Mesothelial cell of epicardium (in vitro differentiated cells): ENCODE data around the gene NR1D2. TPM values are rescaled to one million over a fixed set of nuclear protein-coding genes. Genes with fewer than 3 reads are reported as not detected.

ENCODE experiments used
- DNase-seq, 2 experiments: peaks; one replicate each; pipeline ENCODE4 v3.0.0; 2021; ENCODE audit warnings: low spot score in 2 of 2; ENCODE audit not compliant: unreplicated experiment in 2 of 2
- H3K27ac Mint-ChIP-seq: 2 replicates; pipeline ENCODE4 v1.8.0; 2021; ENCODE audit warnings: mixed read lengths
- H3K27me3 Mint-ChIP-seq: 2 replicates; pipeline ENCODE4 v1.8.0; 2021; ENCODE audit warnings: low read depth, mixed read lengths
- H3K36me3 Mint-ChIP-seq: 2 replicates; pipeline ENCODE4 v1.8.0; 2021; ENCODE audit warnings: mixed read lengths
- H3K4me1 Mint-ChIP-seq: 2 replicates; pipeline ENCODE4 v1.8.0; 2021; ENCODE audit warnings: mixed read lengths
- H3K4me3 Mint-ChIP-seq: 2 replicates; pipeline ENCODE4 v1.8.0; 2021; ENCODE audit warnings: mild to moderate bottlenecking, moderate library complexity, mixed read lengths
- H3K9me3 Mint-ChIP-seq: 2 replicates; pipeline ENCODE4 v1.8.0; 2021; ENCODE audit warnings: mixed read lengths
- total RNA-seq: library from RNA; stranded (reverse); gene quantifications from 3 replicates; pipeline ENCODE4 v1.2.1, GENCODE V29; 2021
- TF ChIP-seq, protein P1 (sequence below): fragments of 200-600 bp; sonication (generic); IDR thresholded peaks from one replicate; pipeline ENCODE4 v1.5.0; 2021; ENCODE audit warnings: antibody characterized with exemption; ENCODE audit not compliant: unreplicated experiment

Gene NR1D2
- total RNA-seq, 1 donor from 2014 or later = 29.2 TPM

DNA sequence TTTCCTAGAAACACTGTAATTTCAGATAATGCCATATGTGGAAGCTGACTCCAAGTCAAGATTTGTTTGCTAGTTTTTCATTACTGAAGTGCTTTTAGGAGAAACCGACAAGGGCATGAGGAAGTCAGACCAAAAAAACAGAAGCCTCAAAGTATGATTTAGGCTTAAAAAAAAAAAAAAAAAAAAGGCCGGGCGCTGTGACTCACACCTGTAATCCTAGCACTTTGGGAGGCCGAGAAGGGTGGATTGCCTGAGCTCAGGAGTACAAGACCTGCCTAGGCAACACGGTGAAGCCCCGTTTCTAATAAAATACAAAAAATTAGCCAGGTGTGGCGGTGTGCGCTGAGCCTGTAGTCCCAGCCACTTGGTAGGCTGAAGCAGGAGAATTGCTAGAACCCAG is 16.6 kb upstream of the NR1D2 start:
- H3K36me3 Mint-ChIP-seq = peaks cover 4% of the 10 kb centered on the region

DNA sequence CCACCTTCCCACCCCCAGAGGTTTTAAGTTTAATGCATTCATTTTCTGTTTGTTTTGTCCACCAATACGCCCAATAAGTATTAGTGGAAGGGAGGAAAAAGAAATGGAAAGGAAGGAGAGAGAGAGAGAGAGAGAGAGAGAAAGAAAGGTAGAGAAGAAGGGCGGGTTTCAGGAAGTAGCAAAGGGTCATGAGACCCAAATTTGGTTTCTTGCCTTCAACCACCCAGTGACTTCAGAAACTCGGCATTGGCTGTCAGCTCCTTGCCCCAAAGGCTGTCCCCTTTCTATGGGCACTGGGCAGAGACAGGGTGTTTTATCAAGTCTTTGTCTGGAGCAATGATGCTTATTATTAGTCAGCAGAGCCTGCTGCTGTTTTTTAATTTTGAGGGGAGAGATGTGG is 13.5 kb upstream of the NR1D2 start:
- Mint-ChIP-seq H3K4me3 (no peak overlapping the region), H3K27me3 (no peaks in the 10 kb centered on the region), H3K36me3 (no peaks in the 10 kb centered on the region), H3K27ac (no peak overlapping the region), H3K9me3 (no peaks in the 10 kb centered on the region), H3K4me1 (peaks cover 2% of the 10 kb centered on the region)
- DNase-seq = no peak
- TF ChIP-seq, protein P1, sequence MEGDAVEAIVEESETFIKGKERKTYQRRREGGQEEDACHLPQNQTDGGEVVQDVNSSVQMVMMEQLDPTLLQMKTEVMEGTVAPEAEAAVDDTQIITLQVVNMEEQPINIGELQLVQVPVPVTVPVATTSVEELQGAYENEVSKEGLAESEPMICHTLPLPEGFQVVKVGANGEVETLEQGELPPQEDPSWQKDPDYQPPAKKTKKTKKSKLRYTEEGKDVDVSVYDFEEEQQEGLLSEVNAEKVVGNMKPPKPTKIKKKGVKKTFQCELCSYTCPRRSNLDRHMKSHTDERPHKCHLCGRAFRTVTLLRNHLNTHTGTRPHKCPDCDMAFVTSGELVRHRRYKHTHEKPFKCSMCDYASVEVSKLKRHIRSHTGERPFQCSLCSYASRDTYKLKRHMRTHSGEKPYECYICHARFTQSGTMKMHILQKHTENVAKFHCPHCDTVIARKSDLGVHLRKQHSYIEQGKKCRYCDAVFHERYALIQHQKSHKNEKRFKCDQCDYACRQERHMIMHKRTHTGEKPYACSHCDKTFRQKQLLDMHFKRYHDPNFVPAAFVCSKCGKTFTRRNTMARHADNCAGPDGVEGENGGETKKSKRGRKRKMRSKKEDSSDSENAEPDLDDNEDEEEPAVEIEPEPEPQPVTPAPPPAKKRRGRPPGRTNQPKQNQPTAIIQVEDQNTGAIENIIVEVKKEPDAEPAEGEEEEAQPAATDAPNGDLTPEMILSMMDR = no peak

More for the DNA sequence above, 16.6 kb upstream of the NR1D2 start:
- Mint-ChIP-seq H3K9me3 (no peaks in the 10 kb centered on the region), H3K27me3 (no peaks in the 10 kb centered on the region), H3K4me1 (peaks cover 5% of the 10 kb centered on the region), H3K27ac (no peak overlapping the region), H3K4me3 (no peak overlapping the region)
- TF ChIP-seq, protein P1 = no peak
- DNase-seq = no peak

DNA sequence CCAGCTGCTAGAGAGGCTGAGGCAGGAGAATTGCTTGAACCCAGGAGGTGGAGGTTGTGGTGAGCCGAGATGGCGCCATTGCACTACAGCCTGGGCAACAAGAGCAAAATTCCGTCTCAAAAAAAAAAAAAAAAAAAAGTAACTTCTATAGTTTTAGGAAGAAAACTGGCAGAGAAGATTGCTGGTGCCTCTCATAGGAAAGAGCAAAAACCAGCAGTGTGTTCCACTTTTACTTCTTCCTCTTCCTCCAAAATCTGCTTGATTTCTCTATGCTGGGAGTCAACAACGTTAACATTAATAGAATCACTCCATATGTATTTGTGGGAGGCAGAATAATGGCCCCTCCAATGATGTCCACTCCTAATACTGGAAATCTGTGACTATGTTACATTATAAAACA is 12.5 kb upstream of the NR1D2 start:
- TF ChIP-seq, protein P1 = no peak
- no peak for DNase-seq
- no peaks in the 10 kb centered on the region for H3K36me3 Mint-ChIP-seq
- peaks cover 2% of the 10 kb centered on the region for H3K4me1 Mint-ChIP-seq
- no peaks in the 10 kb centered on the region for H3K9me3 Mint-ChIP-seq
- no peaks in the 10 kb centered on the region for H3K27me3 Mint-ChIP-seq
- H3K4me3 Mint-ChIP-seq = no peak overlapping the region
- H3K27ac Mint-ChIP-seq = no peak overlapping the region

DNA sequence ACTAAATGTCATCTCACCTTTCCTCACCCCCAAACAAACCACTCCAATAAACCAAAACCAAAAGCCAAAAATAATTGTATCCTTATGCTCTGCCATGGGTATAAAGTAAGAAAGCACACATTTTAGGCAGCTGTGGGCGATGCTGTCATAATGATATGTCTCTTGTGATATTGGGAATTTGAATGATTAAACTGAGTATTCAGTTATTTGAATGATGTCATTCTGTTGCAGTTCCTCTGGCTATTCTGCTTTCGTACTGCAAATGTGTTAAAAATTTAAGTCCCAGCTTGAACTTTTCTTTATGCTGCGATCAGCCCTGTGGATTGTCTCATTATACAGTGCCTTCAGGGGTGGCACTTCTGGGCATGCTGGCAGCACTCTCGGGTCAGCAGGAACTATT is 10.8 kb upstream of the NR1D2 start:
- no peak for DNase-seq
- TF ChIP-seq, protein P1 = no peak
- Mint-ChIP-seq H3K4me1 (no peaks in the 10 kb centered on the region), H3K4me3 (no peak overlapping the region), H3K36me3 (no peaks in the 10 kb centered on the region), H3K27ac (no peak overlapping the region), H3K27me3 (no peaks in the 10 kb centered on the region), H3K9me3 (peaks cover 7% of the 10 kb centered on the region)

DNA sequence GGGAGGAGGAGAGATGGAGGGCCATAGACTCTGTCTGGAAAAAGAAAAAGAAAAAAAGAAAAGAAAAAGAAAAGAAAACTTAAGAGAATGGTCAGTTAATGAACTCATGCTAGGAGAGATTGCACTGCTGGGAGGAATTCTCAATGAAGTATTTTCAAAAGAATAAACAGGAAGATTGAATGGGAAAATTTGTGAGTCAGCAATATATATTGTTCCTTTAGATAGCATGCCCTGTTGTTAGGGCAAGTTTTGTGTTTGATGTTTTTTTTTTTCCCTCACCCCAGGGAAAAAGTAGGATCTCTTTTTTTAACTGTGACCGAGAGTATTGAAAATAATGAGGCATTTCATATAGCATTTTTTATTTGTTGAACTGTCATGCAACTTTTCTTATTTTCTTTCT is 7.8 kb upstream of the NR1D2 start:
- Mint-ChIP-seq H3K27me3 (no peaks in the 10 kb centered on the region), H3K27ac (no peak overlapping the region), H3K36me3 (no peaks in the 10 kb centered on the region), H3K4me3 (no peak overlapping the region), H3K9me3 (peaks cover 7% of the 10 kb centered on the region), H3K4me1 (no peaks in the 10 kb centered on the region)
- TF ChIP-seq, protein P1 = no peak
- no peak for DNase-seq

DNA sequence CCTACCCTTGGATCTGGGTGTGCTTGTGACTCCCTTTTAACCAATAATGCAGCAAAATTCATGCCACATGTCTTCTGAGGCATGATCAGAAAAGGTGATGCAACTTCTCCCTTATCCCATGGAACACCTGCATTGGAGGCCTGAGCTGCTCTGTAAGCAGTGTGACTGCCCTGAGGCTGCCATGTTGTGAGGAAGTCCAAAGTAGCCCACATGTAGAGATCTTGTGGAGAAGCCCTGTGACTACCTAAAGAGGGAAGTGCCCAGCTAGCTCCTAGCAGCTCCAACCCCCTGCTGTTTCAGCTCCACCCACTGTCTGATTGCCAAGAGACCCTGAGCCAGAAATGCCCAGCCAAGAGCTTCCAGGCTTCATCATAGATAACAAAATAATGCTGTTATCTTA is 6.4 kb upstream of the NR1D2 start:
- no peak for DNase-seq
- TF ChIP-seq, protein P1 = no peak
- Mint-ChIP-seq H3K36me3 (no peaks in the 10 kb centered on the region), H3K4me3 (no peak overlapping the region), H3K9me3 (peaks cover 7% of the 10 kb centered on the region), H3K4me1 (peaks cover 2% of the 10 kb centered on the region), H3K27ac (no peak overlapping the region), H3K27me3 (no peaks in the 10 kb centered on the region)
